Tibial nerve (tissue), 4 donors: ENCODE measurements around the gene HEATR3. TPM values are rescaled to one million over a fixed set of nuclear protein-coding genes. Genes with fewer than 3 reads are reported as not detected.
"Not testable (repeated sequence)": the region's sequence is repeated elsewhere in the genome, so short reads cannot be mapped to it uniquely, and the experiment has no call there.

Experiments used
- DNase-seq, 2 donors: peaks; one replicate each; pipeline ENCODE4 v3.0.0-alpha.2; 2019; ENCODE audit warnings: low spot score in 2 of 2
- H3K27ac ChIP-seq, 4 donors: fragments of 200-600 bp; sonication (generic) in 3 of 4; one replicate each; pipeline ENCODE4 v1.5.1; 2017 to 2019; ENCODE audit warnings: mild to moderate bottlenecking in 1 of 4
- H3K27me3 ChIP-seq, 2 donors: fragments of 200-600 bp; sonication (generic) in 1 of 2; one replicate each; pipeline versions ENCODE4 v1.5.1 to v1.6.0; 2017 to 2019
- H3K36me3 ChIP-seq, 3 donors: fragments of 200-600 bp; sonication (generic); one replicate each; pipeline ENCODE4 v1.5.1; 2018 to 2019
- H3K4me1 ChIP-seq, 4 donors: fragments of 200-600 bp; sonication (generic) in 3 of 4; one replicate each; pipeline ENCODE4 v1.5.1; 2017 to 2019
- H3K4me3 ChIP-seq, 4 donors: fragments of 200-600 bp; sonication (generic) in 3 of 4; one replicate each; pipeline ENCODE4 v1.5.1; 2017 to 2019; ENCODE audit warnings: mild to moderate bottlenecking in 1 of 4, moderate library complexity in 1 of 4
- H3K9me3 ChIP-seq, 4 donors: fragments of 200-600 bp; sonication (generic) in 3 of 4; one replicate each; pipeline ENCODE4 v1.5.1; 2017 to 2019
- CTCF ChIP-seq, 5 experiments: fragments of 200-600 bp in 3 of 5; fragments of 450-650 bp in 2 of 5; sonication (generic) in 3 of 5; IDR thresholded peaks; one replicate each; pipeline ENCODE4 v1.5.1; 2016 to 2019; ENCODE audit warnings: antibody characterized with exemption in 5 of 5, mild to moderate bottlenecking in 3 of 5, moderate library complexity in 2 of 5
- EP300 ChIP-seq, 2 donors: sonication (generic); formaldehyde crosslinking; IDR thresholded peaks; one replicate each; pipeline ENCODE4 v1.6.1; 2017; ENCODE audit warnings: antibody characterized with exemption in 2 of 2, mild to moderate bottlenecking in 1 of 2
- POLR2A ChIP-seq, 2 donors: fragments of 450-650 bp; IDR thresholded peaks; one replicate each; pipeline ENCODE4 v1.6.1; 2017; ENCODE audit warnings: antibody characterized with exemption in 2 of 2, mild to moderate bottlenecking in 2 of 2, moderate library complexity in 2 of 2
- WGBS, 2 donors: methylation state at CpG; one replicate each; pipeline ENCODE4 v1.1.5; 2018; 5-methylcytosine and 5-hydroxymethylcytosine counted together
- total RNA-seq, 4 donors: library from RNA; depleted of rRNA; stranded (reverse); fragments of >200 nt; gene quantifications; one replicate each; pipeline ENCODE4 v1.1.0, GENCODE V29; 2016

Gene HEATR3
- total RNA-seq, 4 donors from 2014 or later = 24.1 to 62.7 (median 38.9) TPM

- DNase-seq = no peak
- peaks cover 0 to 4% (median 0%) of the 10 kb centered on the region in 4 donors for H3K9me3 ChIP-seq
- no peak overlapping the region for H3K27ac ChIP-seq
- H3K36me3 ChIP-seq = no peaks in the 10 kb centered on the region
- WGBS, 2 donors = 75 to 87% methylated on average over 1 of the region's 1 CpG
- no peaks in the 10 kb centered on the region for H3K27me3 ChIP-seq
- H3K4me3 ChIP-seq = no peak overlapping the region
- no peaks in the 10 kb centered on the region for H3K4me1 ChIP-seq
- TF ChIP-seq POLR2A (IDR thresholded peaks at IDR 0.05) (no peak), CTCF (IDR thresholded peaks at IDR 0.05) (no peak), EP300 (IDR thresholded peaks at IDR 0.05) (no peak)
Measured at GRCh38 chr16:50123417-50123816, 57.6 kb downstream of the HEATR3 start.

DNA sequence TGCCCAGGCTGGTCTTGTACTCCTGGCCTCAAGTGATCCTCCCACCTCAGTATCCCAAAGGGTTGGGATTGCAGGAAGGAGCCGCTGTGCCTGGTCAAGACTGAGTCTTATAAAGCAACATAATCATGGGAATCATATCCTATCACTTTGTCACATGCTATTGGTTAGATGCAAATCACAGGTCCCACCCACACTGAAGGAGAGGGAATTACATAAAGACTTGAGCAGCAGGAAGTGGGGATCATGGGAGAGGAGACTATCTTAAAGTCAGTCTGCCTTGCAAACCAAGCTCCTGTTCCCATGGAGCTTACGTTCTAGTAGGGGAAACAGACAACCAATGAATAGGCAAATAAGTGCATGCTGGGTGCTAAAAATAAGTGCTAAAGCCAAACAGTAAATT is 59.0 kb downstream of the HEATR3 start:
- H3K9me3 ChIP-seq = peaks cover 0 to 4% (median 0%) of the 10 kb centered on the region in 4 donors
- no peak overlapping the region for H3K27ac ChIP-seq
- no peaks in the 10 kb centered on the region for H3K4me1 ChIP-seq
- no peak overlapping the region for H3K4me3 ChIP-seq
- WGBS, 2 donors = 74 to 85% methylated on average over 2 of the region's 2 CpGs
- TF ChIP-seq EP300 (IDR thresholded peaks at IDR 0.05) (no peak), CTCF (IDR thresholded peaks at IDR 0.05) (no peak), POLR2A (IDR thresholded peaks at IDR 0.05) (no peak)
- H3K27me3 ChIP-seq = no peaks in the 10 kb centered on the region
- DNase-seq = no peak
- H3K36me3 ChIP-seq = no peaks in the 10 kb centered on the region

- no peak for DNase-seq
- Histone ChIP-seq H3K27me3 (no peaks in the 10 kb centered on the region), H3K4me3 (no peak overlapping the region), H3K4me1 (no peaks in the 10 kb centered on the region), H3K9me3 (peaks cover 0 to 4% (median 0%) of the 10 kb centered on the region in 4 donors), H3K27ac (no peak overlapping the region), H3K36me3 (no peaks in the 10 kb centered on the region)
- TF ChIP-seq POLR2A (IDR thresholded peaks at IDR 0.05) = no peak
- no peak for TF ChIP-seq CTCF (IDR thresholded peaks at IDR 0.05)
- TF ChIP-seq EP300 (IDR thresholded peaks at IDR 0.05) = no peak
- 87 to 91% methylated on average over 4 of the region's 4 CpGs for WGBS, 2 donors
Measured at GRCh38 chr16:50126183-50126582, 60.4 kb downstream of the HEATR3 start.

DNA sequence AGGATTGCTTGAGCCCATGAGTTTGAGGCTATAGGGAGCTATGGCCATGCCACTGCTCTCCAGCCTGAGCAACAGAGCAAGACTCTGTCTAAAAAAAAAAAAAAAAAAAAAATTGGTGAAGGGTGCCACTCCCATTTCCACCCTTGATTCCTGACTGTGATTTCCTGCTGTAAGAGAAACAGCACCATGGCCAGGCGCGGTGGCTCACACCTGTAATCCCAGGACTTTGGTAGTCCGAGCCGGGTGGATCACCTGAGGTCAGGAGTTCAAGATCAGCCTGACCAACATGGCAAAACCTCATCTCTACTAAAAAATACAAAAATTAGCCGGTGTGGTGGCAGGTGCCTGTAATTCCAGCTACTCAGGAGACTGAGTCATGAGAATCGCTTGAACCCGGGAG is 66.8 kb downstream of the HEATR3 start:
- not testable (repeated sequence) for H3K27me3 ChIP-seq, H3K36me3 ChIP-seq, H3K4me3 ChIP-seq, H3K9me3 ChIP-seq, H3K4me1 ChIP-seq, H3K27ac ChIP-seq, DNase-seq
- WGBS, 2 donors = 69 to 73% methylated on average over 7 of the region's 7 CpGs

DNA sequence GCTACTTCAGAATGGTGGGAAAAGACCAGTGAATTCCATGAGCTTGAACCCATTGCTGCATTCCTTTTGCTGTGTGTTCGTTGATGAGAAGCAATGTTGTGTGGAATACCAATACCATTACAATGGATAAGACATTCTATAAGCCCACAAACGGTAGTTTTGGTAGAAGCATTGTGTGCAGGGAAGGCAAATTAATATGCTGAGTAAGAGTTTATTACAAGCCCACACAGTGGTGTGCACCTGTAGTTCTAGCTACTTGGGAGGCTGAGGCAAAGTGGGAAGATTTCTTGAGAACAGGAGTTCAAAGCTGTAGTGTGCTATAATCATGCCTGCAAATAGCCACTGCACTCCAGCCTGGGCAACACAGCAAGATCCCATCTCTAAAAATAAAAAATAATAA is 67.4 kb downstream of the HEATR3 start:
- TF ChIP-seq EP300 (IDR thresholded peaks at IDR 0.05) (no peak), POLR2A (IDR thresholded peaks at IDR 0.05) (no peak), CTCF (IDR thresholded peaks at IDR 0.05) (no peak)
- DNase-seq = no peak
- Histone ChIP-seq H3K27me3 (no peaks in the 10 kb centered on the region), H3K4me3 (no peak overlapping the region), H3K27ac (no peak overlapping the region), H3K36me3 (no peaks in the 10 kb centered on the region), H3K9me3 (no peaks in the 10 kb centered on the region), H3K4me1 (no peaks in the 10 kb centered on the region)
- WGBS, 2 donors = 18 to 19% methylated on average over 2 of the region's 2 CpGs

- H3K9me3 ChIP-seq = peaks cover 0 to 4% (median 0%) of the 10 kb centered on the region in 4 donors
- H3K27ac ChIP-seq = no peak overlapping the region
- no peak overlapping the region for H3K4me3 ChIP-seq
- no peak for DNase-seq
- TF ChIP-seq EP300 (IDR thresholded peaks at IDR 0.05) (no peak), CTCF (IDR thresholded peaks at IDR 0.05) (no peak), POLR2A (IDR thresholded peaks at IDR 0.05) (no peak)
- H3K27me3 ChIP-seq = no peaks in the 10 kb centered on the region
- no peaks in the 10 kb centered on the region for H3K36me3 ChIP-seq
- H3K4me1 ChIP-seq = no peaks in the 10 kb centered on the region
Measured at GRCh38 chr16:50136399-50136798, 70.6 kb downstream of the HEATR3 start.
